Astrocyte of the hippocampus (primary cell): ENCODE measurements around the gene CSTB.
A peak's percentile ranks its signal among the peaks of the same experiment; 100 is the strongest.

Experiments
- DNase-seq: peaks from one replicate; pipeline ENCODE4 v3.0.0; 2011; ENCODE audit warnings: low read depth, low spot score

Gene CSTB

DNA sequence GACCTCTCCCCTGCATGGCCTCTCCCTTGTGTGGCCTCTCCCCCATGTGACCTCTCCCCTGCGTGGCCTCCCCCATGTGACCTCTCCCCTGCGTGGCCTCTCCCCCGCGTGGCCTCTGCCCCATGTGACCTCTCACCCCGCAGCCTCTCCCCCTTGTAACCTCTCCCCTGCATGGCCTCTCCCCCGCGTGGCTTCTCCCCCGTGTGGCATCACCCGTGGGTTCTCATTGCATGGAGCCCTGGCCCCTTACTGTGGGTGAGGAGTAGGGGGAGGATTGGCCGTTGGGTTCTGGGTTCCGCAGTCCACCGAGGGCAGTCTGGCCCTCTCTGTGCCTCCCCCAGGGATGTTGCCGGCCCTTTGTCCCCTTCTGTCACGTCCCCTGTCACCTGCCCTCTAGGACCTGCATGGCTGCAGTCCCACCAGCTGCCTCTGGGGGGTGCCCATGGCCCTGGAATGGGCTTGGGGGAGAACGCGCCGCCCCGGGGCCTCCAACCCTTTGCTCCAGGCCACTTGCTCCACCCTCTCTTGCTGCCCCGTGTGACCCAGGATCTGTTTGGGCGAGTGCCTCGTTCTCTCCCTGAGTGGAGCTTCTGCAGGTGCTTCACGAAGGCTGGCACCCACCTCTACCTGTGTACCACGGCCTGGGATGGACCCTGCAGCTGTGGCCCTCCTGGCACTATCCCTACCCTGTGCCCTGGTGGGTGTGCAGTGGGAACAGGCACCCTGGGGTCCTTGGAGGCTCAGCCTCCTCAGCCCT is 34.6 kb upstream of the CSTB start:
- peak; percentile 84 for DNase-seq

DNA sequence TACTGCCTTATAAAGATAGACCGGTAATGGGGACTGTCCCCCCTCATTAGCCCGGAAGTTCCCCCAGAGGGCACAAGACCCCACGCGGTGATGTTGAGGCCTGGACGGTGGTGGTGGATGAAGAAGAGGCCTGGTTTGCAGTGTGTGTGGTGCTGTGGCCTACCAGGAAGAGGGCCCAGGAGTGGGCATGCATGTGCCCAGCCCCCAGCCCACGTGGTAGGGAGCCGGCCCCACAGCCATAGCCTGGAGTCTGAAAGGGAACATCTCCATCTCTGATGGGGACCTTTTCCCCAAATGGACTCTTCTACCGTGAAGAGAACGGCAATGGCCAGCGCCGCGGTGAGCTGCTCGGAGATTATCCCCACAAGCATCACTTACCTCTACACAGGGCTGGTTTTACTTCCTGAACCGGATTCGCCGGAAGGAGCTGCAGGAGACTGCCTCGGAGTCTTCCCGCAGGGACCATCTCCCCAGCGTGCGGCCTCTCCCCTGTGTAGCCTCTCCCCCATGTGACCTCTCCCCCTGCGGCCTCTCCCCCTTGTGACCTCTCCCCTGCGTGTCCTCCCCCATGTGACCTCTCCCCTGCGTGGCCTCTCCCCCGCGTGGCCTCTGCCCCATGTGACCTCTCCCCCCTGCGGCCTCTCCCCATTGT is 33.9 kb upstream of the CSTB start:
- no peak for DNase-seq

GRCh38 chr21:43809346-43809799 is 33.3 kb upstream of the CSTB start:
- no peak for DNase-seq

- no peak for DNase-seq
These were observed 32.7 kb upstream of the CSTB start for GRCh38 chr21:43808832-43809251.

DNA sequence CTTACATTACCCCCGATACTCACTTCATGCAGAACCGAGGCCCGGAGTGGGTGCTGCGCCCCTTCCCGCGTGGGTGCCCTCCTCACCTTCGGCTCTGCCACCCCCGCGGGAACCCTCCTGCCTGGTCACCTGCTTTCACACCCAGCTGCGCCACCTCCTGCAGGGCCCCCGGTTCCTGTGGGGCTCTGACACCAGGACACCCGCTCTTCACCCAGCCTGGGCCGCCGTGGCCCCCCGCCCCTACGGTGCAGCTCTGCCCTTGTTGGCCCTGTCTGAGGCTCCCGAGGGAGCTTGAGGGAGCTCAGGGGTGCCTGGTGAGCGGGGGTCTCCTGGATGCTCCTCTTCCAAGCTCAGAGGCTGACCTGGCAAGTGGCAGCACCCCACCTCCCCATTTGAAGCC is 32.3 kb upstream of the CSTB start:
- DNase-seq: no peak

DNA sequence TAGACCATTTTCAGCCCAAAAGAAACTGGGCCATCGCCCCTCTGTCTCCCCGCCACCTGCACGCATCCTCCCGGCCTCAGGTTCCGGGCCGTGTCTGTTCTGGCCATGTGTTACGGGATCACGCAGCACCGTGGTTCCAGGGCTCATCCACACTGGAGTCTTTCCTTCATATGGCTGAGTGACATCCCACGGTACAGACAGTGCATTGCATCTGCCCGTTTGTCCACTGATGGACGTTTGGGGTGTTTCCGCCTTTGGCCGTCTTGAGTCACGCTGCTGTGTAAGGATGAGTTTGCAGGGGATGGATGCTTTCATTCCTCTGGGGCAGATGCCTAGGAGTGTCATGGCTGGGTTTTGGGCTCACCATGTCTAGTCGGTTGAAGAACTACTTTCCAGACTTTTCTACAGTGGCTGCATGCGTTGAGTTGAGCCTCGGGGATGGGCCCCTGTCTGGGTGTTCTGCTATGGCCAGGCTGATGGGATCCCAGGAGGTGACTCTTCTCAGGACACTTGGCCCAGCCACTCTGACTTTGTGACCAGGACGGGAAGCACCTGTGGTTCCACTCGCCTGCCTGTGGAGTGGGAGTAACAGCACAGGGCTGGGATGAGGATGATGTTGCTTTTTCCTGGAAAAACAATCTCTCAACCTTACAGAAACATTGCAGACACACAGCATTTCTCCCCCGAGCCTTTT is 30.1 kb upstream of the CSTB start:
- no peak for DNase-seq

- DNase-seq: no peak
These were observed 29.2 kb upstream of the CSTB start for GRCh38 chr21:43805275-43805800.

DNA sequence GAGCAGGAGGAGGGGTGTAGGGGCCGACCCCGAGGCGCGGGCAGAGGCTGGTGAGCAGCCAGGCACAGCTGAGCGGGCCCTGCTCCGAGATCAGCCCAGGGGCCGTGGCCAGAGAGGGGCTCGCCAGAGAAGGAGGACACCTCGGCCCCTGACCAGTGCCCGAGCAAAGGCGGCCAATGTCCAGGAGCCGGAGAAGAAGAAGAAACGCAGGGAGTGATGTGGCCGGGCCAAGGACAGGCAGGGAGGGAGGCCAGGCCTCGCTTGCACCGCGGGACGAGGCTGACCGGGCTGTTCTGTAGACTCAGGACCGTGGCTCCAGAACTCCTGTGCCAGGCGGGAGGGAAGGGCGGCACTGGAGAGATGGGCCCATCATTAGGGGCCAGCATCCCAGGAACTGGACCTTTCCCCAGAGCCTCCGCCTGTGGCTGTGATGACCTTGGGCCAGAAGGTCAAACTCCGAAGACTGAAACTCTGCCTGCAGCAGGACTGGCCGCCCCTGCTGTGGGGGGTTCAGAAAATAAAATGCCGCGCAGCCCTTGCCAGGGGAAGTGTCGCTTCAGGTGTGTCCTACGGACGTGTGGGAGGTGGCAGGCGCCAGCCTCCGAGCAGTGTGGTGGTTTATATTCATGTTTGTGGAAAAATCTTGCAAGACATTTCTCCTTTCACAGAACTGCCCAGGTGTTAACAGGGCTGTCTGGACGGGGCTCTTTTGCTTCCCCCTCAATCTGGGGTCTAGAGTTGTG is 27.6 kb upstream of the CSTB start:
- no peak for DNase-seq

GRCh38 chr21:43802713-43803313 is 26.7 kb upstream of the CSTB start:
- DNase-seq: no peak

- no peak for DNase-seq
These were observed 25.1 kb upstream of the CSTB start for GRCh38 chr21:43801006-43801783.

- no peak for DNase-seq
These were observed 24.5 kb upstream of the CSTB start for GRCh38 chr21:43800566-43800965.

- no peak for DNase-seq
These were observed 24.0 kb upstream of the CSTB start for GRCh38 chr21:43800124-43800523.

- no peak for DNase-seq
These were observed 23.3 kb upstream of the CSTB start for GRCh38 chr21:43799301-43799840.

DNA sequence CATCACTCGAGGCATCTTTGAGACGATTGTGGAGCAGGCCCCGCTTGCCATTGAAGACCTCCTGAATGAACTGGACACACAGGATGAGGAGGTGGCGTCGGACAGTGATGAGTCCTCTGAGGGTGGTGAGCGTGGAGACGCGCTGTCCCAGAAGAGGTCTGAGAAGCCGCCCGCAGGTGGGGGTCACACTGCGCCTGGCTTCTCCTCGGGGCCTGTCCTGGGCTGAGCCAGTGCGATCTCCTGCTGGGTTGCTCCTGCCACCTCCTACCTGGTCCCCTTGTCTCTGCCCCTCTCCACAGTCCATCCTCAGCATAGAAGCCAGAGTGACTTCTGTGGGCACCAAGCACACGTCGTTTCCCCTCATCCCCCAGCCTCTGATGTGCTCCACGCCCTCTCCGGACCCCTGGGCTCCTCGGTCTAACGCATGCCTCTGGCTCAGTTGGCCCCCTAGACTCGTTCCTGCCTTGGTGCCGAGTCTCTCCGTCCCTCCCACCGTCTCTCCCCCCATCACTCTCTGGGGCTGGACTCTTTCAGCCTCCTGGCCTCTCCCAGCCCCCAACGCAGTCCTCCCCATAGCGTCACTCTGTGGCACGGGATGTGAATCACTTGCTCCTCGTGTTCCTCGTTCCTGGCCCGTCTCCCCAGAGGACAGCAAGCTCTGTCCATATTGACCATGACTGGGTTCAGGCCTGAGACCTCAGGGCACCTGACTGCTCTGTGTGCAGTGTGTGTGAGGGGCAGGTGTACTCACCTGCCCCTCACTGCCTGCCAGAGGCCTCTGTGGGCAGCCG is 22.0 kb upstream of the CSTB start:
- no peak for DNase-seq

DNA sequence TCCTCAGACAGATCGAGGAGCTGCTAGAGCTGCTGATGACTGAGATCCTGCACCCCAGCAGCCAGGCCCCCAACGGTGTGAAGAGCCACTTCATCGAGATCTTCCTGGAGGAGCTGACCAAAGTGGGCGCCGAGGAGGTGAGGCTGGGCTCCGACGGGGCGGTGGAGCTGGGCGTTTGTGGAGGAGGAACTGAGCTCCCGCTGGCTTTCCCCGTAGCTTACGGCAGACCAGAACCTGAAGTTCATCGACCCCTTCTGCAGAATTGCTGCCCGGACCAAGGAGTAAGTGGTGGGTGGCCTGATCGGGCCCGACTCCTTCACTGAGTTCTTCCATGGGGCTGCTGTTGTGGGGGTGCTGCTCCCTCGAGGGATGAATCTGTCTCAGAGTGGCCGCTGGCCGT is 21.3 kb upstream of the CSTB start:
- no peak for DNase-seq

DNA sequence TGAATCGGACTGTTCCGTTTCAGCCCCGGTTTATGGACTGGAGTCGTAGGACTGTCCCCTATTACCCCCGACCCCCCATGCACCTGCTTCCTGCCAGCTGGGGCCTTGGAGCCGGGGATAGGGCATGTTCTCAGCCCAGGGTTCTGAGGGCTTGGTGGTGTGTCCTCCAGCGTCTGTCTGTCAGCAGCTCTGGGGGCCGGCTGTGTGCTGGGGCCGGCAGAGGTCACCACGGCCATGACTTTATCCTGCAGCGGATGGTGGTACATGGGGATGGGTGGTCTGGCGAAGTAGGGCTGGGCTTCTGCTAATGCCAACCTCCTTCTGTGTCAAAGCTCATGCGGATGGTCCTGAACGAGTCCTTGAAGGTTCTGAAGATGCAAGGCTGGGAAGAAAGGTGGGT is 18.7 kb upstream of the CSTB start:
- DNase-seq: no peak

GRCh38 chr21:43794311-43794710 is 18.2 kb upstream of the CSTB start:
- no peak for DNase-seq

GRCh38 chr21:43793243-43793642 is 17.1 kb upstream of the CSTB start:
- no peak for DNase-seq

DNA sequence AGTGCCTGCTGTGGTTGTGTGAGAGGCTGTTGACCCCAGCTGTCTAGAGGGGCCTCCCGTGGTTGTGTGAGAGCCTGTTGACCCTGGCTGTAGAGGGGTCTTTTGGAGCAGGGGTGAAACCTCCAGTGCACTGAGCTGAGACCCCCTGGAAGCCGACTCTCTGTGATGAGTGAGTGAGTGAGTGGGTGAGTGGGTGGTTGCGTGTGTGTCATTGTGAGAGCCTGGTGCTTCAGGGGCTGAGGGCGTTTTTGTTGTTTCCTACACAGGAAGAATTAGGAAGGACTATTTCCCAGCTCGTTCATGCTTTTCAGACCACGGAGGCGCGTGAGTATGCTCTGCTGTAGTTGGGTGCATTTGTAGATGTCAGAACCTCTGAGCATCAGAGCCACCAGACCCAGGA is 16.3 kb upstream of the CSTB start:
- DNase-seq: no peak
